MCF 10A (cell line): ENCODE data around the gene MTFR1L. TPM values are rescaled to one million over a fixed set of nuclear protein-coding genes. Genes with fewer than 3 reads are reported as not detected.

Experiments
- BruUV-seq: library from RNA; stranded (reverse); fragments of 400-500 nt; replicated peaks from 2 replicates; lab custom pipeline; 2021; lab: Mats Ljungman, UMichigan
- CTCF ChIA-PET: fragments of 300-600 bp; sonication (Branson Sonifier 250); formaldehyde crosslinking; extraction: SDS; loops from one replicate; lab custom pipeline; 2021; ENCODE audit warnings: antibody characterized with exemption, inconsistent platforms; lab: Yijun Ruan, JAX
- POLR2A ChIA-PET: fragments of 300-600, 350-650 bp; sonication (Branson Sonifier 250); formaldehyde crosslinking; extraction: SDS; loops from one replicate; lab custom pipeline; 2020; ENCODE audit warnings: antibody characterized with exemption, inconsistent platforms; lab: Yijun Ruan, JAX
- DNase-seq: peaks from one replicate; pipeline ENCODE4 v3.0.0-alpha.2; 2018; ENCODE audit not compliant: unreplicated experiment
- H3K27ac Mint-ChIP-seq: one replicate; pipeline ENCODE4 v1.8.0; 2022; ENCODE audit warnings: mild to moderate bottlenecking, low read depth, mixed read lengths; ENCODE audit not compliant: unreplicated experiment
- H3K27me3 Mint-ChIP-seq: one replicate; pipeline ENCODE4 v1.8.0; 2022; ENCODE audit warnings: mixed read lengths; ENCODE audit not compliant: insufficient read depth, unreplicated experiment
- H3K36me3 Mint-ChIP-seq: one replicate; pipeline ENCODE4 v1.8.0; 2022; ENCODE audit warnings: mild to moderate bottlenecking, moderate library complexity, mixed read lengths; ENCODE audit not compliant: insufficient read depth, unreplicated experiment
- H3K4me1 Mint-ChIP-seq: one replicate; pipeline ENCODE4 v1.8.0; 2022; ENCODE audit warnings: mixed read lengths; ENCODE audit not compliant: insufficient read depth, unreplicated experiment
- H3K4me3 Mint-ChIP-seq: one replicate; pipeline ENCODE4 v1.8.0; 2022; ENCODE audit warnings: mild to moderate bottlenecking, moderate library complexity, mixed read lengths; ENCODE audit not compliant: unreplicated experiment
- H3K9me3 Mint-ChIP-seq: one replicate; pipeline ENCODE4 v1.8.0; 2022; ENCODE audit warnings: mixed read lengths; ENCODE audit not compliant: unreplicated experiment
- CTCF ChIP-seq: fragments of 200-600 bp; IDR thresholded peaks from one replicate; pipeline ENCODE4 v1.8.0; 2022; ENCODE audit warnings: antibody characterized with exemption, mild to moderate bottlenecking; ENCODE audit not compliant: unreplicated experiment
- intact Hi-C: fragments of 100-400 bp; cut with micrococcal nuclease; formaldehyde crosslinking; loops from 2 replicates; pipeline ENCODE4 v1.14.1; 2022
- total RNA-seq: library from RNA; stranded (reverse); gene quantifications from 2 replicates; pipeline ENCODE4 v1.2.3, GENCODE V29; 2022

Gene MTFR1L
- total RNA-seq, 1 experiment from 2014 or later: 39.3 TPM

DNA sequence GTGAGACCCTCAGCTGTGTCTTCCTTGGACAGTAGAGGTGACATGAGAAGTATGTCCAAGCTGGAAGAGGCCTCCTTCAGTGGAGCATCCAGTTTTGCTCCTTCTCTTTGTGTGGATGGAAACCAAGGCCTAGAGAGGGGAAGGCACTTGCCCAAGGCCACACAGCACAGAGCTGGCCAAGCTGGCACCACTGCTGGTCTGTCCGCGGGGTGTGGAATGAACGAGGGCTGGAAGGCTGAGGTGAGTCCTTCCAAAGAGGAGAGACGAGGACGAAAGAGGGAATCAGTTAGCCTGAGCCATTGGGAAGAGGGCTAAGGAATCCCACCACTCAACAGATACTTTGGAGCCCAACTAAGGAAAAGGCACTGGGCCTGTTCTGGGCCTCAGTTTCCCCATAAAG lies 47.6 kb upstream of the MTFR1L start:
- no peaks in the 10 kb centered on the region for H3K9me3 Mint-ChIP-seq
- no peak overlapping the region for H3K4me3 Mint-ChIP-seq
- intact Hi-C loops: no loop called here
- no peaks in the 10 kb centered on the region for H3K27me3 Mint-ChIP-seq
- no peak overlapping the region for H3K27ac Mint-ChIP-seq
- POLR2A ChIA-PET: no interaction called here
- no TSS peak for BruUV-seq
- H3K4me1 Mint-ChIP-seq: peaks cover 6% of the 10 kb centered on the region
- no peak for DNase-seq
- H3K36me3 Mint-ChIP-seq: no peaks in the 10 kb centered on the region
- CTCF ChIA-PET: interaction anchor here (1.3 kb wide), 1 partner anchor 21 kb away, joined by 4 read pairs; no protein-coding TSS in a partner anchor
- no peak for TF ChIP-seq CTCF

GRCh38 chr1:25772692-25773245 lies 47.0 kb upstream of the MTFR1L start:
- Mint-ChIP-seq H3K9me3 (no peaks in the 10 kb centered on the region), H3K27me3 (no peaks in the 10 kb centered on the region), H3K4me1 (peaks cover 6% of the 10 kb centered on the region), H3K27ac (no peak overlapping the region), H3K4me3 (no peak overlapping the region), H3K36me3 (no peaks in the 10 kb centered on the region)
- no peak for DNase-seq
- no TSS peak for BruUV-seq
- CTCF ChIA-PET: interaction anchor here (0.7 to 1.3 kb wide), 2 partner anchors 21 to 555 kb away, joined by 3 to 4 read pairs; no protein-coding TSS in a partner anchor
- no peak for TF ChIP-seq CTCF
- intact Hi-C loops: no loop called here
- POLR2A ChIA-PET: no interaction called here

GRCh38 chr1:25773441-25774125 lies 46.2 kb upstream of the MTFR1L start:
- peak; percentile 28 for DNase-seq
- ChIA-PET CTCF (interaction anchor here (0.7 to 0.9 kb wide), 3 partner anchors 22 to 556 kb away, joined by 3 to 5 read pairs (median 3); no protein-coding TSS in a partner anchor), POLR2A (interaction anchor here (0.7 to 1.4 kb wide), 3 partner anchors 46 to 541 kb away, joined by 3 to 5 read pairs (median 4); partner anchors contain the start of genes MTFR1L and SYF2)
- intact Hi-C loops: no loop called here
- BruUV-seq: no TSS peak
- Mint-ChIP-seq H3K9me3 (no peaks in the 10 kb centered on the region), H3K27ac (no peak overlapping the region), H3K4me3 (no peak overlapping the region), H3K4me1 (peaks cover 6% of the 10 kb centered on the region), H3K27me3 (no peaks in the 10 kb centered on the region), H3K36me3 (no peaks in the 10 kb centered on the region)
- TF ChIP-seq CTCF: no peak

DNA sequence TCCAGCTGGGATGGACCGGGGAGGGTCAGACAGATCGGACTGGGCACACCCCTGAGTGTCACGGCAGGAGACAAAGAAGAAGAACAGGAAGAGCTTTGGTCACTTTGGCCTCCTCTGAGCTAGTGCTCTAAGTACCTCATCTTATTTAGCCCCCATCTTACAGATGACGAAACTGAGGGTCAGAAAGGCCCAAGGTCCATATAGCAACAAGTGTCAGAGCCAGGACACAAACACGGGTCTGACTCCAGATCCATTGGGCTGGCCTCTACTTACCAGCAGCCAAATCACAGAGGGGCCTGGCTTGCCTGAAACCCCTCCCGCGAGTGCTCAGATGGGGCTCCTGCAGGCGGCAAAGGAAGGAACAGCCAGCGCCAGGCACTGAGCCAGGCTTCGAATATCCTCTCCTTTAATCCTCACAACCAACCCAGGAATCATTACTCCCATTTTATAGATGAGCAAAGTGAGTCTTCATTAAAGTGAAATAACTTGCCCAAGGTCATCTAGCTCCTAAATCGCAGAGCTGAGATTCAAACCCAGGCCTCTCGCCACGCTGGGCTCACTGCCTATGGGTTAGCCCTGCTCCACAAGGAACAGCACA lies 45.4 kb upstream of the MTFR1L start:
- H3K36me3 Mint-ChIP-seq: no peaks in the 10 kb centered on the region
- H3K27me3 Mint-ChIP-seq: no peaks in the 10 kb centered on the region
- no peaks in the 10 kb centered on the region for H3K9me3 Mint-ChIP-seq
- no TSS peak for BruUV-seq
- intact Hi-C loops: no loop called here
- no peak overlapping the region for H3K4me3 Mint-ChIP-seq
- TF ChIP-seq CTCF: no peak
- H3K4me1 Mint-ChIP-seq: peaks cover 6% of the 10 kb centered on the region
- ChIA-PET CTCF (interaction anchor here (0.8 to 0.9 kb wide), 2 partner anchors 21 to 254 kb away, joined by 3 to 5 read pairs; no protein-coding TSS in a partner anchor), POLR2A (interaction anchor here (0.9 to 1.4 kb wide), 2 partner anchors 45 to 79 kb away, joined by 3 to 4 read pairs; partner anchors contain the start of gene MTFR1L)
- no peak overlapping the region for H3K27ac Mint-ChIP-seq
- no peak for DNase-seq
